ENCODE results near the gene FAM13A.

Gene FAM13A

GRCh38 chr4:89049853-89050252, 7.1 kb downstream of the FAM13A start:
- H3K4me3 ChIP-seq (ENCODE audit: low read depth, low read length): no peak overlapping the region
- CTCF ChIA-PET: no interaction called here
- DNase-seq (ENCODE audit: low read depth, low spot score): no peak
- POLR2A ChIA-PET: no interaction called here
- TF ChIP-seq CTCF (IDR thresholded peaks at IDR 0.05; ENCODE audit: insufficient read depth, low read length, missing control alignments): no peak

GRCh38 chr4:89048906-89049601, 7.9 kb downstream of the FAM13A start:
- H3K4me3 ChIP-seq (ENCODE audit: low read depth, low read length): no peak overlapping the region
- POLR2A ChIA-PET: no interaction called here
- TF ChIP-seq CTCF (IDR thresholded peaks at IDR 0.05; ENCODE audit: insufficient read depth, low read length, missing control alignments): no peak
- DNase-seq (ENCODE audit: low read depth, low spot score): no peak
- CTCF ChIA-PET: interaction anchor here (1.0 kb wide), 1 partner anchor 9 kb away, joined by 3 read pairs; no protein-coding TSS in a partner anchor

- no peak for TF ChIP-seq CTCF (IDR thresholded peaks at IDR 0.05; ENCODE audit: insufficient read depth, low read length, missing control alignments)
- no peak for DNase-seq (ENCODE audit: low read depth, low spot score)
- POLR2A ChIA-PET: no interaction called here
- no peak overlapping the region for H3K4me3 ChIP-seq (ENCODE audit: low read depth, low read length)
- CTCF ChIA-PET: no interaction called here
Observed at GRCh38 chr4:89044147-89044900, 12.7 kb downstream of the FAM13A start.

GRCh38 chr4:89042055-89042454, 14.9 kb downstream of the FAM13A start:
- CTCF ChIA-PET: interaction anchor here (1.5 to 1.8 kb wide), 3 partner anchors 12 to 223 kb away, joined by 4 to 7 read pairs (median 4); no protein-coding TSS in a partner anchor
- DNase-seq (ENCODE audit: low read depth, low spot score): no peak
- H3K4me3 ChIP-seq (ENCODE audit: low read depth, low read length): no peak overlapping the region
- TF ChIP-seq CTCF (IDR thresholded peaks at IDR 0.05; ENCODE audit: insufficient read depth, low read length, missing control alignments): no peak
- POLR2A ChIA-PET: no interaction called here

GRCh38 chr4:89039730-89040338, 17.2 kb downstream of the FAM13A start:
- POLR2A ChIA-PET: no interaction called here
- H3K4me3 ChIP-seq (ENCODE audit: low read depth, low read length): no peak overlapping the region
- no peak for TF ChIP-seq CTCF (IDR thresholded peaks at IDR 0.05; ENCODE audit: insufficient read depth, low read length, missing control alignments)
- no peak for DNase-seq (ENCODE audit: low read depth, low spot score)
- CTCF ChIA-PET: interaction anchor here (0.9 to 1.0 kb wide), 2 partner anchors 9 to 15 kb away, joined by 3 read pairs; no protein-coding TSS in a partner anchor

- CTCF ChIA-PET: interaction anchor here (1.2 kb wide), 1 partner anchor 13 kb away, joined by 3 read pairs; no protein-coding TSS in a partner anchor
- POLR2A ChIA-PET: no interaction called here
- H3K4me3 ChIP-seq (ENCODE audit: low read depth, low read length): no peak overlapping the region
- TF ChIP-seq CTCF (IDR thresholded peaks at IDR 0.05; ENCODE audit: insufficient read depth, low read length, missing control alignments): no peak
- no peak for DNase-seq (ENCODE audit: low read depth, low spot score)
Observed at GRCh38 chr4:89036535-89036934, 20.4 kb downstream of the FAM13A start.

All from AG04449 (cell line).